22Rv1 (cell line): Measurements from ENCODE around the gene RPL10A.

Source experiments
- ZFX ChIP-seq: fragments of 450-650 bp; IDR thresholded peaks from 2 replicates; pipeline ENCODE4 v1.6.1; 2017; ENCODE audit warnings: antibody characterized with exemption, borderline replicate concordance
- TF ChIP-seq, protein P1 (sequence below): fragments of 450-650 bp; IDR thresholded peaks from 2 replicates; pipeline ENCODE4 v1.5.1; 2017; ENCODE audit warnings: mild to moderate bottlenecking

DNA sequence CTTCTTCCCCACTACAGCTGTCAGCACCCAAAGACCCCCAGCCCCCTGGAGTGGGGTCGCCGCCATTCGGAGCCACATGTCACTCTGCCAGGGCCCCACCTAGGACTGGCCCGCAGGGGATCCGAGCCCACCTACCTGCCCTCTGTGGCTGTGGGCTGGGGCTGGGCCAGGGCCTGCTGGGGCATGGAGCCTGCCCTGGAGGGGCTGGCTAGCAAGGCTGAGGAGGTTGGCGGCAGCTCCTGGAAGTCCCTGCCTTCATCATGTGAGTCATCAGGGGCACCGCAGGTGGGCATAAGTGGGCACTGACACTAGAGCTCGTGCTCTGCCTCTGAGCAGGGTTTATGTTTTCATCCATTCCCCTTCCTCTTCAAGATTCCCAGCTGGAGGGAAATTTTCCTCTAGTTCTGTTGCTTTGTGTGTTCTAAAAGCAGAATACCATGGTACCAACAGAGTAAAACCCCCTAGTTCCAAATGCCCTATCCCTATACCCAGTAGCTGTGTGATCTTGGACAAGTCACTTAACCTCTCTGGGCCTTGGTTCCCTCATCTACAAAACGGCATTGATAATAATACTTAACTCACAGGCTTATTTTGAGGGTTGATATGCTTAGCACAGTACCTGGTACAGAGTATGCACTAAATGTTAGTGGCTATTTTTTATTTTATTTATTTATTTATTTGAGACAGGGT, 24.7 kb upstream of the RPL10A start:
- TF ChIP-seq, protein P1, sequence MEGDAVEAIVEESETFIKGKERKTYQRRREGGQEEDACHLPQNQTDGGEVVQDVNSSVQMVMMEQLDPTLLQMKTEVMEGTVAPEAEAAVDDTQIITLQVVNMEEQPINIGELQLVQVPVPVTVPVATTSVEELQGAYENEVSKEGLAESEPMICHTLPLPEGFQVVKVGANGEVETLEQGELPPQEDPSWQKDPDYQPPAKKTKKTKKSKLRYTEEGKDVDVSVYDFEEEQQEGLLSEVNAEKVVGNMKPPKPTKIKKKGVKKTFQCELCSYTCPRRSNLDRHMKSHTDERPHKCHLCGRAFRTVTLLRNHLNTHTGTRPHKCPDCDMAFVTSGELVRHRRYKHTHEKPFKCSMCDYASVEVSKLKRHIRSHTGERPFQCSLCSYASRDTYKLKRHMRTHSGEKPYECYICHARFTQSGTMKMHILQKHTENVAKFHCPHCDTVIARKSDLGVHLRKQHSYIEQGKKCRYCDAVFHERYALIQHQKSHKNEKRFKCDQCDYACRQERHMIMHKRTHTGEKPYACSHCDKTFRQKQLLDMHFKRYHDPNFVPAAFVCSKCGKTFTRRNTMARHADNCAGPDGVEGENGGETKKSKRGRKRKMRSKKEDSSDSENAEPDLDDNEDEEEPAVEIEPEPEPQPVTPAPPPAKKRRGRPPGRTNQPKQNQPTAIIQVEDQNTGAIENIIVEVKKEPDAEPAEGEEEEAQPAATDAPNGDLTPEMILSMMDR: no peak
- TF ChIP-seq ZFX: no peak
